Measurements from ENCODE around the gene MINDY2. TPM values are rescaled to one million over a fixed set of nuclear protein-coding genes. Genes with fewer than 3 reads are reported as not detected.

The MINDY2 gene
- polyA plus RNA-seq, 1 donor (not counting 4 experiments of a cell fraction or from before 2014, with no cell fraction given) = 11.2 TPM

DNA sequence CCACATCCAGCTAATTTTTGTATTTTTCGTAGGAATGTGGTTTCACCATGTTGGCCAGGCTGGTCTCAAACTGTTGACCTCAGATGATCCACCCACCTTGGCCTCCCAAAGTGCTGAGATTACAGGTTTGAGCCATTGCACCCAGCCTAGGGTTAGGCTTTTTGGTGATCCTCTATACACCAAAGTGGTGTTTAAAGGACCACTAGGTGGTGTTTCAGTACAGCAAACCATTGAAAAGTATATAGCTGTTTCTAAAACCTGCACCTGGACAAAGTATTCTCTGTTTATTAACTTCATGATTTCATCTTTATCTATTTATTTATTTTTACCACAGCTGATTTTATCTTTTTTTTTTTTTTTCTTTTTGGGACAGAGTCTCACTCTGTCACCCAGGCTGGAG lies 68.4 kb downstream of the MINDY2 start:
- no peak overlapping the region for H3K9ac ChIP-seq (ENCODE audit: control insufficient read depth, extremely low read depth, insufficient read depth, low read length)
- no peaks in the 10 kb centered on the region for H3K9me3 ChIP-seq (ENCODE audit: control insufficient read depth, low read depth, low read length)
- H3K9me1 ChIP-seq (ENCODE audit: control insufficient read depth, extremely low read depth, insufficient read depth, low read length) = no peaks in the 10 kb centered on the region
- no peak for TF ChIP-seq EZH2 (IDR thresholded peaks at IDR 0.05; ENCODE audit: low read length)
- peak in 1 of 3 experiments; percentile 22 for TF ChIP-seq CTCF (optimal IDR thresholded peaks at IDR 0.05 in 1 of 3, IDR thresholded peaks at IDR 0.05 in 1 of 3, conservative IDR thresholded peaks at IDR 0.05 in 1 of 3; ENCODE audit: extremely low read depth in 1 of 3, insufficient read depth in 2 of 3, low read length in 3 of 3)
- H3K4me2 ChIP-seq (ENCODE audit: control insufficient read depth, extremely low read depth, insufficient read depth, low read depth, low read length) = no peak overlapping the region
- FAIRE-seq = no peak
- no peaks in the 10 kb centered on the region for H3K27me3 ChIP-seq (ENCODE audit: control insufficient read depth, extremely low read depth, insufficient read depth, low read length)
- no peak overlapping the region for H2AFZ ChIP-seq (ENCODE audit: control insufficient read depth, low read length)
- no peaks in the 10 kb centered on the region for H4K20me1 ChIP-seq (ENCODE audit: control insufficient read depth, extremely low read depth, insufficient read depth, low read length)
- H3K36me3 ChIP-seq (ENCODE audit: control insufficient read depth in 2 of 2, extremely low read depth in 1 of 2, insufficient read depth in 2 of 2, low read length in 2 of 2) = peaks cover 0 to 6% of the 10 kb centered on the region in 2 experiments
- dilution Hi-C loops (cut with MboI; ENCODE audit: extremely low pct_ligation_motif_present, low sequenced_read_pairs) = no loop called here
- no peaks in the 10 kb centered on the region for H3K4me1 ChIP-seq (ENCODE audit: control insufficient read depth, extremely low read depth, insufficient read depth, low read length)
- no peak overlapping the region for H3K4me3 ChIP-seq (ENCODE audit: control insufficient read depth in 2 of 3, extremely low read depth in 1 of 3, insufficient read depth in 2 of 3, low read depth in 1 of 3, low read length in 3 of 3)
- no peaks in the 10 kb centered on the region for H3K79me2 ChIP-seq (ENCODE audit: control insufficient read depth, insufficient read depth, low read length)
- H3K27ac ChIP-seq (ENCODE audit: control insufficient read depth, insufficient read depth, low read length) = no peak overlapping the region
- no peak for DNase-seq (ENCODE audit: low read depth, low spot score)

DNA sequence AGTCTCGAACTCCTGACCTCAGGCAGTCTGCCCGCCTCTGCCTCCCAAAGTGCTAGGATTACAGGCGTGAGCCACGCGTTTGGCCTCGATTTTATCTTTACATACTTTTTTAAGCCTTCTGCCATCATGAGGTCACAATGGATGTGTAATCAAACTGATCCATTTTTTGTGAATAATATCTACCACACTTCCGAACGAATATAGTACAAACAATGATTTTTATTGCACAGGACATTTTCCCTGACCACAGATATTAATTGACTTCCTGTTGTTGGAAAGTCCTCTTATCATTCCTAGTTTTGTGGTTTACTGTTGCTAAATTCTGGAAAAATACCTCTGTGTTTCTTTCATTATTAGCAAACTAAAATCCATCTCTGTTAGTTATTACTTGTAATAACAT lies 68.9 kb downstream of the MINDY2 start:
- no peaks in the 10 kb centered on the region for H3K9me1 ChIP-seq (ENCODE audit: control insufficient read depth, extremely low read depth, insufficient read depth, low read length)
- no peak for FAIRE-seq
- no peaks in the 10 kb centered on the region for H4K20me1 ChIP-seq (ENCODE audit: control insufficient read depth, extremely low read depth, insufficient read depth, low read length)
- H3K79me2 ChIP-seq (ENCODE audit: control insufficient read depth, insufficient read depth, low read length) = no peaks in the 10 kb centered on the region
- H2AFZ ChIP-seq (ENCODE audit: control insufficient read depth, low read length) = no peak overlapping the region
- dilution Hi-C loops (cut with MboI; ENCODE audit: extremely low pct_ligation_motif_present, low sequenced_read_pairs) = no loop called here
- no peak for DNase-seq (ENCODE audit: low read depth, low spot score)
- no peak overlapping the region for H3K9ac ChIP-seq (ENCODE audit: control insufficient read depth, extremely low read depth, insufficient read depth, low read length)
- H3K4me3 ChIP-seq (ENCODE audit: control insufficient read depth in 2 of 3, extremely low read depth in 1 of 3, insufficient read depth in 2 of 3, low read depth in 1 of 3, low read length in 3 of 3) = no peak overlapping the region
- no peaks in the 10 kb centered on the region for H3K4me1 ChIP-seq (ENCODE audit: control insufficient read depth, extremely low read depth, insufficient read depth, low read length)
- no peaks in the 10 kb centered on the region for H3K9me3 ChIP-seq (ENCODE audit: control insufficient read depth, low read depth, low read length)
- no peaks in the 10 kb centered on the region for H3K27me3 ChIP-seq (ENCODE audit: control insufficient read depth, extremely low read depth, insufficient read depth, low read length)
- no peak for TF ChIP-seq CTCF (optimal IDR thresholded peaks at IDR 0.05 in 1 of 3, IDR thresholded peaks at IDR 0.05 in 1 of 3, conservative IDR thresholded peaks at IDR 0.05 in 1 of 3; ENCODE audit: extremely low read depth in 1 of 3, insufficient read depth in 2 of 3, low read length in 3 of 3)
- no peak for TF ChIP-seq EZH2 (IDR thresholded peaks at IDR 0.05; ENCODE audit: low read length)
- no peak overlapping the region for H3K27ac ChIP-seq (ENCODE audit: control insufficient read depth, insufficient read depth, low read length)
- H3K36me3 ChIP-seq (ENCODE audit: control insufficient read depth in 2 of 2, extremely low read depth in 1 of 2, insufficient read depth in 2 of 2, low read length in 2 of 2) = peaks cover 0 to 6% of the 10 kb centered on the region in 2 experiments
- H3K4me2 ChIP-seq (ENCODE audit: control insufficient read depth, extremely low read depth, insufficient read depth, low read depth, low read length) = no peak overlapping the region

Data from keratinocyte (primary cell).